Amygdala (tissue), 56 donors: Measurements from ENCODE around the gene CEMP1.
"Not testable (repeated sequence)": the region's sequence is repeated elsewhere in the genome, so short reads cannot be mapped to it uniquely, and the experiment has no call there.

Experiments
- DNase-seq, 56 donors: peaks; one replicate each; lab custom pipeline; 2025; lab: John Stamatoyannopoulos, UW

Gene CEMP1

GRCh38 chr16:2537451-2538379 is 6.5 kb upstream of the CEMP1 start, which contains the start of gene PDPK1:
Gene PDPK1, plus strand, starts transcription at chr16:2538021. Its CDS starts 92 bp downstream, at chr16:2538113.
- DNase-seq, result peak; percentile 42 to 97 (median 89)

GRCh38 chr16:2535625-2536013 is 4.4 kb upstream of the CEMP1 start:
- DNase-seq, result no peak

GRCh38 chr16:2534335-2534734 is 3.1 kb upstream of the CEMP1 start:
- not testable (repeated sequence) for DNase-seq

GRCh38 chr16:2533912-2534311 is 2.7 kb upstream of the CEMP1 start:
- DNase-seq, result no peak

- DNase-seq, result not testable (repeated sequence)
Observed at GRCh38 chr16:2533142-2533755, 2.0 kb upstream of the CEMP1 start.

GRCh38 chr16:2532494-2533141 is 1.4 kb upstream of the CEMP1 start:
- DNase-seq, result peak in 29 of 56 donors; percentile 16 to 77 (median 58)

GRCh38 chr16:2531696-2532493 is 687 bp upstream of the CEMP1 start:
- DNase-seq, result peak; percentile 60 to 98 (median 94)

GRCh38 chr16:2530629-2531318 is 434 bp downstream of the CEMP1 start:
- DNase-seq, result no peak

GRCh38 chr16:2529961-2530628 is 1.1 kb downstream of the CEMP1 start:
- DNase-seq, result no peak

GRCh38 chr16:2529061-2529931 is 1.9 kb downstream of the CEMP1 start:
- no peak for DNase-seq

GRCh38 chr16:2528161-2529060 is 2.8 kb downstream of the CEMP1 start:
- no peak for DNase-seq

- DNase-seq, result no peak
Observed at GRCh38 chr16:2527784-2528100, 3.5 kb downstream of the CEMP1 start.

GRCh38 chr16:2527071-2527783 is 4.0 kb downstream of the CEMP1 start:
- no peak for DNase-seq

GRCh38 chr16:2526135-2526534 is 5.1 kb downstream of the CEMP1 start:
- no peak for DNase-seq

- DNase-seq, result no peak
Observed at GRCh38 chr16:2524339-2524938, 6.8 kb downstream of the CEMP1 start.

GRCh38 chr16:2523801-2524231 is 7.4 kb downstream of the CEMP1 start:
- no peak for DNase-seq
